Tibial nerve (tissue), 4 donors: ENCODE measurements around the gene INO80D. TPM values are rescaled to one million over a fixed set of nuclear protein-coding genes. Genes with fewer than 3 reads are reported as not detected.

Source experiments
- DNase-seq, 2 donors: peaks; one replicate each; pipeline ENCODE4 v3.0.0-alpha.2; 2019; ENCODE audit warnings: low spot score in 2 of 2
- H3K27ac ChIP-seq, 4 donors: fragments of 200-600 bp; sonication (generic) in 3 of 4; one replicate each; pipeline ENCODE4 v1.5.1; 2017 to 2019; ENCODE audit warnings: mild to moderate bottlenecking in 1 of 4
- H3K27me3 ChIP-seq, 2 donors: fragments of 200-600 bp; sonication (generic) in 1 of 2; one replicate each; pipeline versions ENCODE4 v1.5.1 to v1.6.0; 2017 to 2019
- H3K36me3 ChIP-seq, 3 donors: fragments of 200-600 bp; sonication (generic); one replicate each; pipeline ENCODE4 v1.5.1; 2018 to 2019
- H3K4me1 ChIP-seq, 4 donors: fragments of 200-600 bp; sonication (generic) in 3 of 4; one replicate each; pipeline ENCODE4 v1.5.1; 2017 to 2019
- H3K4me3 ChIP-seq, 4 donors: fragments of 200-600 bp; sonication (generic) in 3 of 4; one replicate each; pipeline ENCODE4 v1.5.1; 2017 to 2019; ENCODE audit warnings: mild to moderate bottlenecking in 1 of 4, moderate library complexity in 1 of 4
- H3K9me3 ChIP-seq, 4 donors: fragments of 200-600 bp; sonication (generic) in 3 of 4; one replicate each; pipeline ENCODE4 v1.5.1; 2017 to 2019
- EP300 ChIP-seq, 2 donors: sonication (generic); formaldehyde crosslinking; IDR thresholded peaks; one replicate each; pipeline ENCODE4 v1.6.1; 2017; ENCODE audit warnings: antibody characterized with exemption in 2 of 2, mild to moderate bottlenecking in 1 of 2
- POLR2A ChIP-seq, 2 donors: fragments of 450-650 bp; IDR thresholded peaks; one replicate each; pipeline ENCODE4 v1.6.1; 2017; ENCODE audit warnings: antibody characterized with exemption in 2 of 2, mild to moderate bottlenecking in 2 of 2, moderate library complexity in 2 of 2
- WGBS, 2 donors: methylation state at CpG; one replicate each; pipeline ENCODE4 v1.1.5; 2018; 5-methylcytosine and 5-hydroxymethylcytosine counted together
- total RNA-seq, 4 donors: library from RNA; depleted of rRNA; stranded (reverse); fragments of >200 nt; gene quantifications; one replicate each; pipeline ENCODE4 v1.1.0, GENCODE V29; 2016
- TF ChIP-seq, protein P1 (sequence below), 5 experiments: fragments of 200-600 bp in 3 of 5; fragments of 450-650 bp in 2 of 5; sonication (generic) in 3 of 5; IDR thresholded peaks; one replicate each; pipeline ENCODE4 v1.5.1; 2016 to 2019; ENCODE audit warnings: antibody characterized with exemption in 5 of 5, mild to moderate bottlenecking in 3 of 5, moderate library complexity in 2 of 5

Gene INO80D
- total RNA-seq, 4 donors from 2014 or later = 16.9 to 24.3 (median 20.6) TPM

- H3K4me1 ChIP-seq = peaks cover 0 to 7% (median 0%) of the 10 kb centered on the region in 4 donors
- 49 to 59% methylated on average over 7 of the region's 7 CpGs for WGBS, 2 donors
Measured at GRCh38 chr2:206062724-206063123, 23.2 kb downstream of the INO80D start.

DNA sequence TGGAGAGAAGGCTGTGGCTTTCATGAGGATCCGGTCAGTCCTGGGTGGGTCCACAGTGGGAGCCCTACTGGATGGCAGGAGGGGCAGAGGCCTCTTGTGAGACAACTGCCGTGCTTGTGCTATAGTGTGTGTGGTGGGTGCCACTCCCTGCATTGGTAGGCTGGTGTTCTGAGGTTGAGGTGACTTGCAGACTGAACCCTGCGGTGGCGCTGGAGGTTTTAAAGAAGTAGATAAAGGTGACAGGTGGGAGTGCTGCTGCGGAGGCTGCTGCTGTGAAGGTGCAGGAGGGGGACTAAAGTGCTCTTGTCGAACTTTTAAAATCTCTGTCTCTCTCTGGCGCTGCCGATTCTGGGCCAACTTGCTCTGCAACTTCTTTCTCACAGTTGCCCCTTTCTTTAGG lies 29.7 kb downstream of the INO80D start:
- no peak overlapping the region for H3K4me3 ChIP-seq
- H3K4me1 ChIP-seq = no peaks in the 10 kb centered on the region
- no peak overlapping the region for H3K27ac ChIP-seq
- 93 to 99% methylated on average over 8 of the region's 8 CpGs for WGBS, 2 donors
- H3K36me3 ChIP-seq = peaks cover 0 to 69% (median 6%) of the 10 kb centered on the region in 3 donors
- DNase-seq = no peak
- H3K27me3 ChIP-seq = no peaks in the 10 kb centered on the region
- TF ChIP-seq, protein P1, sequence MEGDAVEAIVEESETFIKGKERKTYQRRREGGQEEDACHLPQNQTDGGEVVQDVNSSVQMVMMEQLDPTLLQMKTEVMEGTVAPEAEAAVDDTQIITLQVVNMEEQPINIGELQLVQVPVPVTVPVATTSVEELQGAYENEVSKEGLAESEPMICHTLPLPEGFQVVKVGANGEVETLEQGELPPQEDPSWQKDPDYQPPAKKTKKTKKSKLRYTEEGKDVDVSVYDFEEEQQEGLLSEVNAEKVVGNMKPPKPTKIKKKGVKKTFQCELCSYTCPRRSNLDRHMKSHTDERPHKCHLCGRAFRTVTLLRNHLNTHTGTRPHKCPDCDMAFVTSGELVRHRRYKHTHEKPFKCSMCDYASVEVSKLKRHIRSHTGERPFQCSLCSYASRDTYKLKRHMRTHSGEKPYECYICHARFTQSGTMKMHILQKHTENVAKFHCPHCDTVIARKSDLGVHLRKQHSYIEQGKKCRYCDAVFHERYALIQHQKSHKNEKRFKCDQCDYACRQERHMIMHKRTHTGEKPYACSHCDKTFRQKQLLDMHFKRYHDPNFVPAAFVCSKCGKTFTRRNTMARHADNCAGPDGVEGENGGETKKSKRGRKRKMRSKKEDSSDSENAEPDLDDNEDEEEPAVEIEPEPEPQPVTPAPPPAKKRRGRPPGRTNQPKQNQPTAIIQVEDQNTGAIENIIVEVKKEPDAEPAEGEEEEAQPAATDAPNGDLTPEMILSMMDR (IDR thresholded peaks at IDR 0.05) = no peak
- TF ChIP-seq POLR2A (IDR thresholded peaks at IDR 0.05) (no peak), EP300 (IDR thresholded peaks at IDR 0.05) (no peak)
- H3K9me3 ChIP-seq = no peaks in the 10 kb centered on the region

More at GRCh38 chr2:206062724-206063123, 23.2 kb downstream of the INO80D start:
- Histone ChIP-seq H3K4me3 (no peak overlapping the region), H3K27me3 (no peaks in the 10 kb centered on the region), H3K27ac (no peak overlapping the region), H3K9me3 (no peaks in the 10 kb centered on the region), H3K36me3 (peaks cover 0 to 34% (median 0%) of the 10 kb centered on the region in 3 donors)
- TF ChIP-seq, protein P1 (IDR thresholded peaks at IDR 0.05) = no peak
- TF ChIP-seq EP300 (IDR thresholded peaks at IDR 0.05) (no peak), POLR2A (IDR thresholded peaks at IDR 0.05) (no peak)
- no peak for DNase-seq

- Histone ChIP-seq H3K4me1 (no peaks in the 10 kb centered on the region), H3K9me3 (no peaks in the 10 kb centered on the region), H3K36me3 (peaks cover 0 to 79% (median 6%) of the 10 kb centered on the region in 3 donors), H3K4me3 (no peak overlapping the region), H3K27ac (no peak overlapping the region), H3K27me3 (no peaks in the 10 kb centered on the region)
- 57 to 64% methylated on average over 3 of the region's 3 CpGs for WGBS, 2 donors
- TF ChIP-seq, protein P1 (IDR thresholded peaks at IDR 0.05) = no peak
- TF ChIP-seq EP300 (IDR thresholded peaks at IDR 0.05) = no peak
- no peak for TF ChIP-seq POLR2A (IDR thresholded peaks at IDR 0.05)
- DNase-seq = no peak
Measured at GRCh38 chr2:206054952-206055351, 31.0 kb downstream of the INO80D start.

DNA sequence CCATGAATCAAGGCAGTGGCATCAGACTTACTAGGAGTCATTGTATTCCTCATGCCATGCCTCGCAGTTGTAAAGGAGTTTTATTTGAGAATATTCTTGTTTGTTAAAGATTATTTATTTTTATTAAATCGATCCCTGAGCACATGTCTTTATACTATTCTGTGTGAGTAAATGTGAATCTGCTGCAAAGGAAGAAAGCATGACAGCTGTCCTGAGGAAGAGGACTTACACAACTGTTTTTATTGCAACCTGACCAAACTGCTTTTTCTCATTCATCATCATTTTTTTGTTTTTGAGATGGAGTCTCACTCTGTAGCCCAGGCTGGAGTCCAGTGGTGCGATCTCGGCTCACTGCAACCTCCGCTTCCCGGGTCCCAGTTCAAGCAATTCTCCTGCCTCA lies 34.1 kb downstream of the INO80D start:
- DNase-seq = no peak
- Histone ChIP-seq H3K27ac (no peak overlapping the region), H3K4me1 (no peaks in the 10 kb centered on the region), H3K4me3 (no peak overlapping the region), H3K27me3 (no peaks in the 10 kb centered on the region), H3K9me3 (no peaks in the 10 kb centered on the region), H3K36me3 (peaks cover 0 to 76% (median 6%) of the 10 kb centered on the region in 3 donors)
- TF ChIP-seq POLR2A (IDR thresholded peaks at IDR 0.05) (no peak), EP300 (IDR thresholded peaks at IDR 0.05) (no peak)
- TF ChIP-seq, protein P1 (IDR thresholded peaks at IDR 0.05) = no peak
- 89 to 98% methylated on average over 6 of the region's 6 CpGs for WGBS, 2 donors

- Histone ChIP-seq H3K27ac (no peak overlapping the region), H3K4me3 (no peak overlapping the region), H3K9me3 (no peaks in the 10 kb centered on the region), H3K4me1 (no peaks in the 10 kb centered on the region), H3K27me3 (no peaks in the 10 kb centered on the region), H3K36me3 (peaks cover 0 to 77% (median 0%) of the 10 kb centered on the region in 3 donors)
- no peak for TF ChIP-seq EP300 (IDR thresholded peaks at IDR 0.05)
- TF ChIP-seq, protein P1 (IDR thresholded peaks at IDR 0.05) = no peak
- no peak for TF ChIP-seq POLR2A (IDR thresholded peaks at IDR 0.05)
- 80 to 82% methylated on average over 1 of the region's 1 CpG for WGBS, 2 donors
- no peak for DNase-seq
Measured at GRCh38 chr2:206049392-206049791, 36.6 kb downstream of the INO80D start.
